ENCODE data around the gene LAMP5.

Gene LAMP5

DNA sequence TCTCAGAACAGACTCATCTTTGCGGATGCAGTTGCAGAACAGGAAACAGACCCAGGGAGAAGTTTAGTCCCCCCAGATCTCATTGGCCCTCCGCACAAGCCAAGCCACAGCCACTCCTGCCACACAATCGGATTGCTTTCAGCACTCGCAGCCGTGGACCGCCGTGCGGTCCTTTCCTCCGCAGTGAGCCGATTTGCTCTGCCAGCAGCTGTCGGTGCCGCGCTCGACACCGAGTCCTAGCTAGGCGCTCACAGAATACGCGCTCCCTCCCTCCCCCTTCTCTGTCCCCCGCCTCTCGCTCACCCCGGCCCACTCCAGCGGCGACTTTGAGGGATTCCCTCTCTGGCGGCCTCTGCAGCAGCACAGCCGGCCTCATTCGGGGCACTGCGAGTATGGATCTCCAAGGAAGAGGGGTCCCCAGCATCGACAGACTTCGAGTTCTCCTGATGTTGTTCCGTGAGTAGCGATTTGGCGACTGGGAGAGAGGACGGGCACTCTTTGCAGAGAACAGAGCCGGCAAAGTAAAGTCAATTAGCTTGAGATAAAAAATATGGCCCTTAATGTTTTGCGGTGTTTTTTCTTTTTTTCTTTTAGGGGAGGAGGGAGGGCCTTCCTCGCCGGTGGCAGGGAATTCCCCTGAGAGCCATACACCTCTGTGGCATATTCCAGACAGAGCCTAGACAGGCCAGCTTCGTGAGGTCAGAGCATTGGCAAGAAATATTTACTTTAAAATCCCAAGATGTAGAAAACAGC lies at the start of gene LAMP5:
LAMP5 (plus strand) TSS at position 130 of the 753 bp plus-strand sequence; CDS start at position 393, 263 bp downstream.
- ChIA-PET CTCF (no interaction called here), POLR2A (no interaction called here)
- TF ChIP-seq SUZ12 (IDR thresholded peaks at IDR 0.05) (no peak), TARDBP (IDR thresholded peaks at IDR 0.05) (no peak), FOXK2 (IDR thresholded peaks at IDR 0.05) (no peak), ARNT (IDR thresholded peaks at IDR 0.05) (no peak), ELF4 (IDR thresholded peaks at IDR 0.05) (no peak), SP1 (IDR thresholded peaks at IDR 0.05) (no peak), ZNF384 (IDR thresholded peaks at IDR 0.05) (no peak), CTBP1 (IDR thresholded peaks at IDR 0.05; ENCODE audit: borderline replicate concordance) (no peak), HDGF (IDR thresholded peaks at IDR 0.05; ENCODE audit: borderline replicate concordance) (no peak), L3MBTL2 (conservative IDR thresholded peaks at IDR 0.05) (no peak), NFRKB (IDR thresholded peaks at IDR 0.05) (no peak), LEF1 (IDR thresholded peaks at IDR 0.05; ENCODE audit: borderline replicate concordance) (no peak), BHLHE40 (IDR thresholded peaks at IDR 0.05; ENCODE audit: borderline replicate concordance) (no peak), FOXM1 (IDR thresholded peaks at IDR 0.05; ENCODE audit: borderline replicate concordance) (no peak), FOXA1 (IDR thresholded peaks at IDR 0.05) (no peak), PKNOX1 (IDR thresholded peaks at IDR 0.05) (no peak)
- peak; percentile 60 for DNase-seq (ENCODE audit: extremely low spot score)

DNA sequence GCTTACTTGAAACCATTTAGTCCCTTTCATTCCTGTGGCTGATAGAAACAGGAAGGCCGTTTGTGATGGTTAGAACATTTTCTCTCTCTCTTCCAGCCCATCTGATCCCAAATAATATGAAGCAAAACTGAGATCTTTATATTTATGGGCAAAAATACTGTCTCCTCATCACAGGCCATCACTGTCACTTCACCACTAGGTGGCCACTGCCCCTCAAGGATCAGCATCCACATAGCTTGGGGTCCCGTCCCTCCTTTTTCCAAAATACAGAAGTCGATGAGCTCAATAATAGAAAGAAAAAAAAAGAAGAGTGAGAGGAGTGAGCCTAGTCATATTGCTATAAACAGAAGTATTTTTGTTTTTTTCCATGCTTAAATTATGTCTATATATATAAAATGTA lies 46.4 kb upstream of the LAMP5 start:
- ChIA-PET POLR2A (no interaction called here), CTCF (interaction anchor here (0.6 to 1.5 kb wide), 7 partner anchors 9 to 378 kb away, joined by 3 to 4 read pairs (median 3); no protein-coding TSS in a partner anchor)
- peak; percentile 17 for DNase-seq (ENCODE audit: extremely low spot score)
- TF ChIP-seq L3MBTL2 (conservative IDR thresholded peaks at IDR 0.05) (no peak), ZNF384 (IDR thresholded peaks at IDR 0.05) (no peak)

GRCh38 chr20:9474835-9475415 lies 39.5 kb upstream of the LAMP5 start:
- ChIA-PET POLR2A (no interaction called here), CTCF (no interaction called here)
- no peak for DNase-seq (ENCODE audit: extremely low spot score)
- TF ChIP-seq CTBP1 (IDR thresholded peaks at IDR 0.05; ENCODE audit: borderline replicate concordance) (no peak), ARNT (IDR thresholded peaks at IDR 0.05) (no peak), L3MBTL2 (conservative IDR thresholded peaks at IDR 0.05) (no peak), TARDBP (IDR thresholded peaks at IDR 0.05) (no peak), SP1 (IDR thresholded peaks at IDR 0.05) (no peak), PKNOX1 (IDR thresholded peaks at IDR 0.05) (no peak), FOXM1 (IDR thresholded peaks at IDR 0.05; ENCODE audit: borderline replicate concordance) (no peak), HDGF (IDR thresholded peaks at IDR 0.05; ENCODE audit: borderline replicate concordance) (no peak), ELF4 (IDR thresholded peaks at IDR 0.05) (no peak), SUZ12 (IDR thresholded peaks at IDR 0.05) (no peak), ZNF384 (IDR thresholded peaks at IDR 0.05) (no peak), NFRKB (IDR thresholded peaks at IDR 0.05) (no peak), BHLHE40 (IDR thresholded peaks at IDR 0.05; ENCODE audit: borderline replicate concordance) (no peak)

GRCh38 chr20:9475456-9475855 lies 38.9 kb upstream of the LAMP5 start:
- ChIA-PET CTCF (no interaction called here), POLR2A (no interaction called here)
- no peak for TF ChIP-seq SUZ12 (IDR thresholded peaks at IDR 0.05)
- no peak for TF ChIP-seq PKNOX1 (IDR thresholded peaks at IDR 0.05)
- no peak for TF ChIP-seq NFRKB (IDR thresholded peaks at IDR 0.05)
- TF ChIP-seq HDGF (IDR thresholded peaks at IDR 0.05; ENCODE audit: borderline replicate concordance), result no peak
- TF ChIP-seq FOXK2 (IDR thresholded peaks at IDR 0.05), result no peak
- no peak for TF ChIP-seq TARDBP (IDR thresholded peaks at IDR 0.05)
- TF ChIP-seq BHLHE40 (IDR thresholded peaks at IDR 0.05; ENCODE audit: borderline replicate concordance), result no peak
- no peak for TF ChIP-seq ZNF384 (IDR thresholded peaks at IDR 0.05)
- TF ChIP-seq FOXA1 (IDR thresholded peaks at IDR 0.05), result no peak
- no peak for TF ChIP-seq LEF1 (IDR thresholded peaks at IDR 0.05; ENCODE audit: borderline replicate concordance)
- no peak for TF ChIP-seq FOXM1 (IDR thresholded peaks at IDR 0.05; ENCODE audit: borderline replicate concordance)
- no peak for TF ChIP-seq ELF4 (IDR thresholded peaks at IDR 0.05)
- no peak for TF ChIP-seq L3MBTL2 (conservative IDR thresholded peaks at IDR 0.05)
- no peak for TF ChIP-seq CTBP1 (IDR thresholded peaks at IDR 0.05; ENCODE audit: borderline replicate concordance)
- no peak for TF ChIP-seq ARNT (IDR thresholded peaks at IDR 0.05)
- TF ChIP-seq SP1 (IDR thresholded peaks at IDR 0.05), result no peak
- no peak for DNase-seq (ENCODE audit: extremely low spot score)

GRCh38 chr20:9476174-9476573 lies 38.2 kb upstream of the LAMP5 start:
- DNase-seq (ENCODE audit: extremely low spot score), result no peak
- POLR2A ChIA-PET, result no interaction called here
- CTCF ChIA-PET, result no interaction called here
- TF ChIP-seq L3MBTL2 (conservative IDR thresholded peaks at IDR 0.05) (no peak), CTBP1 (IDR thresholded peaks at IDR 0.05; ENCODE audit: borderline replicate concordance) (no peak), HDGF (IDR thresholded peaks at IDR 0.05; ENCODE audit: borderline replicate concordance) (no peak), FOXA1 (IDR thresholded peaks at IDR 0.05) (no peak), ARNT (IDR thresholded peaks at IDR 0.05) (no peak), TARDBP (IDR thresholded peaks at IDR 0.05) (no peak)

DNA sequence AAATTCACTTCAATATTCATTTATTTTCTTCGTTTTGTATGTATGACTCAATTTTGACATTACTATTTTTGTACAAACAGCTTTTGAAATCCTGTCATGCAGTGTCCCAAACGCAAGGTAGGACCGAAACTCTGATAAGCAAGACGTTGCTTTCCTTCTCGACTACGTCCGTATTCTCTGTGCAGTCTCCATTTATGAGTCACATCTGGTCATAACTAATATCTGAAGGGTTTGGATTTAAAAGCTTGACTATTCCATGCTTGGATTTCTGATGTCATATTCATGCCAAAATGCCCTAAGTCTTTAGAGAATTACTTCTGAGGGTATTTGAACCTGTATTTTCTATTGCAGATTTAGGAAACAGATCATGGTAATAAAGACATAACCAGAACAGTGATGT lies 37.8 kb upstream of the LAMP5 start:
- no peak for DNase-seq (ENCODE audit: extremely low spot score)
- CTCF ChIA-PET, result interaction anchor here (0.7 kb wide), 1 partner anchor 9 kb away, joined by 3 read pairs; no protein-coding TSS in a partner anchor

More for the DNA sequence above, 37.8 kb upstream of the LAMP5 start:
- no peak for TF ChIP-seq FOXK2 (IDR thresholded peaks at IDR 0.05)
- no peak for TF ChIP-seq PKNOX1 (IDR thresholded peaks at IDR 0.05)
- no peak for TF ChIP-seq ARNT (IDR thresholded peaks at IDR 0.05)
- TF ChIP-seq FOXA1 (IDR thresholded peaks at IDR 0.05), result no peak
- no peak for TF ChIP-seq CTBP1 (IDR thresholded peaks at IDR 0.05; ENCODE audit: borderline replicate concordance)
- TF ChIP-seq LEF1 (IDR thresholded peaks at IDR 0.05; ENCODE audit: borderline replicate concordance), result no peak
- no peak for TF ChIP-seq ZNF384 (IDR thresholded peaks at IDR 0.05)
- TF ChIP-seq NFRKB (IDR thresholded peaks at IDR 0.05), result no peak
- TF ChIP-seq FOXM1 (IDR thresholded peaks at IDR 0.05; ENCODE audit: borderline replicate concordance), result no peak
- no peak for TF ChIP-seq L3MBTL2 (conservative IDR thresholded peaks at IDR 0.05)
- TF ChIP-seq BHLHE40 (IDR thresholded peaks at IDR 0.05; ENCODE audit: borderline replicate concordance), result no peak
- no peak for TF ChIP-seq ELF4 (IDR thresholded peaks at IDR 0.05)
- no peak for TF ChIP-seq TARDBP (IDR thresholded peaks at IDR 0.05)
- no peak for TF ChIP-seq SP1 (IDR thresholded peaks at IDR 0.05)
- POLR2A ChIA-PET, result no interaction called here

Data from HEK293T (cell line).